Pancreas (tissue), 10 donors: ENCODE measurements around the gene HK1. TPM values are rescaled to one million over a fixed set of nuclear protein-coding genes. Genes with fewer than 3 reads are reported as not detected.
A peak's percentile ranks its signal among the peaks of the same experiment; 100 is the strongest.

Experiments used
- ATAC-seq, 4 donors: fragments of 200-7000 bp; cut with Tn5 transposase; one replicate each; pipeline versions ENCODE4 v1.8.0 to v1.9.1; 2020; ENCODE audit warnings: mild to moderate bottlenecking in 4 of 4, moderate library complexity in 4 of 4
- DNase-seq, 6 donors: peaks; one replicate each; pipeline ENCODE4 v3.0.0-alpha.2; 2020
- FAIRE-seq: peaks from 2 replicates; lab custom pipeline; 2012; peaks lifted over from hg19 to GRCh38; lab: Jason Lieb, UNC
- H3K27ac ChIP-seq, 4 donors: fragments of 200-600 bp; sonication (generic); 1 replicate in 3 of 4; 2 replicates in 1 of 4; pipeline versions ENCODE4 v1.5.0 to v1.8.0; 2020
- H3K27me3 ChIP-seq, 4 donors: fragments of 200-600 bp; one replicate each; pipeline ENCODE4 v1.8.0; 2021
- H3K36me3 ChIP-seq, 3 donors: fragments of 200-600 bp; sonication (generic) in 1 of 3; one replicate each; pipeline versions ENCODE4 v1.5.0 to v1.8.0; 2020 to 2021
- H3K4me1 ChIP-seq, 3 donors: fragments of 200-600 bp; one replicate each; pipeline ENCODE4 v1.8.0; 2021
- H3K4me3 ChIP-seq, 4 donors: fragments of 200-600 bp; sonication (generic) in 2 of 4; one replicate each; pipeline versions ENCODE4 v1.5.0 to v1.8.0; 2020 to 2021
- H3K9me3 ChIP-seq, 4 donors: fragments of 200-600 bp; one replicate each; pipeline ENCODE4 v1.8.0; 2021
- WGBS, 2 donors: extraction: QIAGEN DNeasy Blood & Tissue Kit; methylation state at CpG; one replicate each; pipeline ENCODE4 v1.1.7; 2013; 5-methylcytosine and 5-hydroxymethylcytosine counted together
- intact Hi-C, 3 donors: fragments of 100-400 bp; cut with DNase I; formaldehyde crosslinking; loops; one replicate each; pipeline versions ENCODE4 v1.11.1 to v1.14.2; 2022
- polyA plus RNA-seq, 2 donors: library from polyadenylated mRNA; stranded (reverse); fragments of 200-250 nt; gene quantifications; one replicate each; pipeline ENCODE4 v1.2.3, GENCODE V29; 2013
- total RNA-seq, 6 donors: library from RNA; stranded (reverse); fragmentation: NEBNext Ultra II Directional in 4 of 6; extraction: Animal tissue kit (Norgen Biotek cat#: 25700) in 4 of 6; gene quantifications; one replicate each; pipeline versions ENCODE4 v1.2.1 to v1.2.4, GENCODE V29; 2021 to 2023
- TF ChIP-seq, protein P1 (sequence below), 4 donors: fragments of 200-600 bp; sonication (generic) in 3 of 4; IDR thresholded peaks; one replicate each; pipeline versions ENCODE4 v1.5.0 to v1.8.0; 2021; ENCODE audit warnings: antibody characterized with exemption in 4 of 4
- donor health status: healthy with polysubstance abuse.
- donor health status: DM: no; HTN: no; CAD: no; lungs with moderate emphysema.
- donor health status: DM: no; HTN: no; CAD: no.
- donor health status: control.
- donor health status: control.
- donor health status: Bipolar disorder and iron deficiency.
- donor health status: DM: yes; HTN: yes; CAD: no.
- donor health status: DM: no; HTN: no; CAD: no.
- donor health status: DM: no; HTN: no; CAD: no.
- donor health status: DM: yes; HTN: yes; CAD: no.

The HK1 gene
- total and polyA plus RNA-seq, 8 donors: 6.7 to 18.1 (median 8.6) TPM

DNA sequence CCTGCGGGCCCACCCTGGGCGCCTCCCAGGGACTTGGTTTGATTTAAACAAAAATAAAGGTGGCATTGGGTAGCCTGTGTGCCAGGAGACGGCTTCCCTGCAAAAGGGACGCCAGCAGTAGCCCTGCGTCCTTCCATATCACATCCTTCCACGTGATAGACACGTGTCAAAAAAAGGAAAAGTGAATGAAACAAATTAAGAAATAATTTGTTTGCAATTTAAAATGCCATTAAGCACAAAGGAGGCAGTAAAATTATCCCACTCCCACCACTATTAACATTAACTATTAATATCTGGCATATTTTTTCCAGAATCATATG is 130.8 kb downstream of the HK1 start:
- DNase-seq (no peak), ATAC-seq (no peak), FAIRE-seq (no peak)
- Histone ChIP-seq H3K36me3 (no peaks in the 10 kb centered on the region), H3K4me1 (peaks cover 0 to 4% (median 4%) of the 10 kb centered on the region in 3 donors), H3K27ac (peak overlapping the region; percentile 78 to 84 (median 80)), H3K9me3 (no peaks in the 10 kb centered on the region), H3K4me3 (peak overlapping the region in 3 of 4 donors; percentile 16 to 30 (median 27)), H3K27me3 (no peaks in the 10 kb centered on the region)
- TF ChIP-seq, protein P1, sequence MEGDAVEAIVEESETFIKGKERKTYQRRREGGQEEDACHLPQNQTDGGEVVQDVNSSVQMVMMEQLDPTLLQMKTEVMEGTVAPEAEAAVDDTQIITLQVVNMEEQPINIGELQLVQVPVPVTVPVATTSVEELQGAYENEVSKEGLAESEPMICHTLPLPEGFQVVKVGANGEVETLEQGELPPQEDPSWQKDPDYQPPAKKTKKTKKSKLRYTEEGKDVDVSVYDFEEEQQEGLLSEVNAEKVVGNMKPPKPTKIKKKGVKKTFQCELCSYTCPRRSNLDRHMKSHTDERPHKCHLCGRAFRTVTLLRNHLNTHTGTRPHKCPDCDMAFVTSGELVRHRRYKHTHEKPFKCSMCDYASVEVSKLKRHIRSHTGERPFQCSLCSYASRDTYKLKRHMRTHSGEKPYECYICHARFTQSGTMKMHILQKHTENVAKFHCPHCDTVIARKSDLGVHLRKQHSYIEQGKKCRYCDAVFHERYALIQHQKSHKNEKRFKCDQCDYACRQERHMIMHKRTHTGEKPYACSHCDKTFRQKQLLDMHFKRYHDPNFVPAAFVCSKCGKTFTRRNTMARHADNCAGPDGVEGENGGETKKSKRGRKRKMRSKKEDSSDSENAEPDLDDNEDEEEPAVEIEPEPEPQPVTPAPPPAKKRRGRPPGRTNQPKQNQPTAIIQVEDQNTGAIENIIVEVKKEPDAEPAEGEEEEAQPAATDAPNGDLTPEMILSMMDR (IDR thresholded peaks at IDR 0.05): no peak
- 18 to 19% methylated on average over 7 of the region's 7 CpGs for WGBS, 2 donors
- intact Hi-C loops: no loop called here

DNA sequence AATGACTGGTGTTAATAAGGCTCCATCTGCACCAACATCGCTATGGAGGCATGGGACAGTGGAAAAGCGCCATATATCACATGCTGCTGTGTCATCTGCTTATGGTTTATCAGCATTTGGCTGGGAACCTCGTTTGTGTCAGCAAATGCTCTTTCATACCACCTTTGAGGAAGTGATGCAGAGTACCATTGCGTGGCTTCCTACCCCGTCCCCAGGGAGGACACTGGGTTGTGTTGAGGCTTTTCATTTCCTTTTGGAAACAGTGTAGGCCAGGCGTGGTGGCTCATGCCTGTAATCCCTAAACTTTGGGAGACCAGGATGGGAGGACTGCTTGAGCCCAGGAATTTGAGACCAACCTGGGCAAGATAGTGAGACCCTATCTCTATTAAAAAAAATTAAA is 131.7 kb downstream of the HK1 start:
- WGBS, 2 donors: 71 to 76% methylated on average over 6 of the region's 6 CpGs
- intact Hi-C loops: loop anchor here in 1 of 3 donors (5.0 to 10.0 kb wide), 2 partner anchors 92 to 225 kb away; partner anchors contain the start of gene FAM241B
- Histone ChIP-seq H3K4me1 (peaks cover 0 to 4% (median 4%) of the 10 kb centered on the region in 3 donors), H3K36me3 (no peaks in the 10 kb centered on the region), H3K9me3 (no peaks in the 10 kb centered on the region), H3K4me3 (no peak overlapping the region), H3K27ac (no peak overlapping the region), H3K27me3 (no peaks in the 10 kb centered on the region)
- DNase-seq: no peak
- no peak for FAIRE-seq
- ATAC-seq: no peak
- TF ChIP-seq, protein P1 (IDR thresholded peaks at IDR 0.05): no peak

DNA sequence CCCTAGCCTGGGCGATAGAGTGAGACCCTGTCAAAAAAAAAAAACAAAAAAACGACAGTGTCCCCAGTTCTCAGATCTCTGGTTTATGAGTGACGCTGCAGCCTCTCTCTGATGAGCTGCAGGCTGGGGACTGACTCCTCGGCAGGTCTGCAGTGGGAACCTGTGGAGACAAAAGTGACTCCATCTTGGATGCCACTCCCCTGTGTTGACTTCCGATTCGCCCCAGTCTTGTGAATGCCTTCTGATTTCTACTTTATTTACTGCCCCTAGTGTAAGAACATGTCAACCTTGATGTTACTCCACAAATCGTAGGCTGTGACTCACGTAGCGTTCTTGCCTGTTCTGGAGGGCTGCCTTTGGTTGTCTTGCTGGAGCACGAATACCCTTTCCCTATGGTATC is 132.2 kb downstream of the HK1 start:
- DNase-seq: no peak
- H3K27me3 ChIP-seq: no peaks in the 10 kb centered on the region
- TF ChIP-seq, protein P1 (IDR thresholded peaks at IDR 0.05): no peak
- no peak for ATAC-seq
- peaks cover 0 to 4% (median 4%) of the 10 kb centered on the region in 3 donors for H3K4me1 ChIP-seq
- intact Hi-C loops: loop anchor here in 1 of 3 donors (5.0 to 10.0 kb wide), 2 partner anchors 92 to 224 kb away; partner anchors contain the start of gene FAM241B
- no peaks in the 10 kb centered on the region for H3K36me3 ChIP-seq
- H3K9me3 ChIP-seq: no peaks in the 10 kb centered on the region
- H3K4me3 ChIP-seq: no peak overlapping the region
- no peak for FAIRE-seq
- 78 to 83% methylated on average over 10 of the region's 10 CpGs for WGBS, 2 donors
- H3K27ac ChIP-seq: no peak overlapping the region

DNA sequence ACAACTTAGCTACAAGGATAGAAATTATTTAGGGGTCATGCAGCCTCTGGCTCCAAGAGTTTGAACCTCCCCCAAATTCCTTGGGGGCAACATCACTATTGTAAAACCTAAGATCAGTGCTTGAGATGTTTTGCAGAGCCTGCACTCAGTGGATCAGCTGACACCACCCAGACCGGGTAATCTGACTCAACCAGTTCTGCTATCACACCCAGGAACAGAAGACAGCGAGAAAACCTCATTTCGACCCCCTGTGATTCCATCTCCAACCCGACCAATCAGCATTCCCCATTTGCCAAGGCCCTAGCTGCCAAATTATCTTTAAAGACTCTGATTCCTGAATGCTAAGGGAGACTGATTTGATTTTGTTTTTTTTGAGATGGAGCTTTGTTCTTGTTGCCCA is 133.2 kb downstream of the HK1 start:
- H3K27ac ChIP-seq: no peak overlapping the region
- no peaks in the 10 kb centered on the region for H3K9me3 ChIP-seq
- WGBS, 2 donors: 45 to 55% methylated on average over 4 of the region's 4 CpGs
- TF ChIP-seq, protein P1 (IDR thresholded peaks at IDR 0.05): no peak
- FAIRE-seq: no peak
- peaks cover 0 to 4% (median 4%) of the 10 kb centered on the region in 3 donors for H3K4me1 ChIP-seq
- no peaks in the 10 kb centered on the region for H3K36me3 ChIP-seq
- H3K4me3 ChIP-seq: no peak overlapping the region
- no peak for DNase-seq
- ATAC-seq: no peak
- H3K27me3 ChIP-seq: no peaks in the 10 kb centered on the region
- intact Hi-C loops: loop anchor here in 1 of 3 donors (5.0 to 10.0 kb wide), 2 partner anchors 91 to 223 kb away; partner anchors contain the start of gene FAM241B

DNA sequence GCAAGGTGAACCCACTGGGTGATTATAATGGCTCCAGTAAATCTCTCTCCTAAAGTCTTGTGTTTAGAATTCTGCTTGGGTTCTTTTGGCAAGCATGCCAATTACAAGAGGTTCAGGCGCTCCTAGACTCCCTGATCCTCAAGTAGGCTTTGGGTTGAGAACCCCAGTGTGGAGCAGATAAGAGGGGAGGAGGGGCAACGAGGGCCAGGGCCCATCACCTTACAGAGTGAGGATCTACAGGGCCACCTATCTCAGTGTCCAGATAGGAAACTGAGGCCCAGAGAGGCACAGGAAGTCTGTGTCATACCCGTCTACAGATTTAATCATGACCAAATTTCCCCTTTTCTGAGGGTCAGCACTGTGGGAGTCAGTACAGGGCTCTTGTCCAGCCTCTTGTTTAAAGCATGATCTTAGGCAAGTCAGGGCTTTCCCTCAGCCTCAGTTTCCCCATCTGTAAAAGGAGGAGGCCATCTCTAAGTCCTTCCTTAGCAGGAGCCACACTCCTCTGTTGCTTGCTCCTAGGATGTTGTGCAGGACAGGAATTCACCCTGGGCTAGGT is 134.0 kb downstream of the HK1 start:
- no peaks in the 10 kb centered on the region for H3K27me3 ChIP-seq
- H3K4me3 ChIP-seq: no peak overlapping the region
- WGBS, 2 donors: 65 to 70% methylated on average over 3 of the region's 3 CpGs
- no peak for DNase-seq
- intact Hi-C loops: loop anchor here in 1 of 3 donors (5.0 to 10.0 kb wide), 2 partner anchors 90 to 222 kb away; partner anchors contain the start of gene FAM241B
- H3K27ac ChIP-seq: no peak overlapping the region
- no peaks in the 10 kb centered on the region for H3K36me3 ChIP-seq
- TF ChIP-seq, protein P1 (IDR thresholded peaks at IDR 0.05): no peak
- no peak for FAIRE-seq
- H3K9me3 ChIP-seq: no peaks in the 10 kb centered on the region
- ATAC-seq: no peak
- peaks cover 0 to 4% (median 4%) of the 10 kb centered on the region in 3 donors for H3K4me1 ChIP-seq
